Esophagus squamous epithelium (tissue), 4 donors: ENCODE measurements around the gene NCKAP5.

Experiments used
- POLR2A ChIP-seq, 4 donors: fragments of 450-650 bp; IDR thresholded peaks; one replicate each; pipeline ENCODE4 v1.6.1; 2017; ENCODE audit warnings: antibody characterized with exemption in 4 of 4, mild to moderate bottlenecking in 4 of 4, moderate library complexity in 3 of 4
- TF ChIP-seq, protein P1 (sequence below), 6 experiments: fragments of 450-650 bp in 4 of 6; fragments of 200-600 bp in 2 of 6; sonication (generic) in 2 of 6; IDR thresholded peaks; one replicate each; pipeline ENCODE4 v1.5.1; 2016 to 2019; ENCODE audit warnings: antibody characterized with exemption in 6 of 6, mild to moderate bottlenecking in 4 of 6, moderate library complexity in 4 of 6

DNA sequence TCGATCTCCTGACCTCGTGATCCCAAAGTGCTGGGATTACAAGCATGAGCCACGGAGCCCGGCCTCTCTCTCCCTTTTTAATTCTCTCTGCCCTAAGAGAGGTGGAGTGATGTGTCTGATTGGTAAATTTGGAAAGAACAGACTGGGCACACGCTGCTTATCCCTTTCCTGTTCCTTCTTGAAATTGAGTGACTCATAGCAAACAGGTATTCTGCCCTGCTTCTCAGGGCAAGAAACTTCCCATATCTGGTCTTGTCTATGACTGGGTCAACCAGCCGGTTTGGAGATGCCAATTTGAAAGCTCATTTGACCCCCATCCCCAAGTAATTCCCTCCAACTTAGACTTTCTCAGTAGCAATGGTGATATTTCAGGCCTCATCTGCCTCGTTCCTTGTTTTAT is 913.3 kb downstream of the NCKAP5 start:
- no peak for TF ChIP-seq POLR2A (IDR thresholded peaks at IDR 0.05)
- TF ChIP-seq, protein P1, sequence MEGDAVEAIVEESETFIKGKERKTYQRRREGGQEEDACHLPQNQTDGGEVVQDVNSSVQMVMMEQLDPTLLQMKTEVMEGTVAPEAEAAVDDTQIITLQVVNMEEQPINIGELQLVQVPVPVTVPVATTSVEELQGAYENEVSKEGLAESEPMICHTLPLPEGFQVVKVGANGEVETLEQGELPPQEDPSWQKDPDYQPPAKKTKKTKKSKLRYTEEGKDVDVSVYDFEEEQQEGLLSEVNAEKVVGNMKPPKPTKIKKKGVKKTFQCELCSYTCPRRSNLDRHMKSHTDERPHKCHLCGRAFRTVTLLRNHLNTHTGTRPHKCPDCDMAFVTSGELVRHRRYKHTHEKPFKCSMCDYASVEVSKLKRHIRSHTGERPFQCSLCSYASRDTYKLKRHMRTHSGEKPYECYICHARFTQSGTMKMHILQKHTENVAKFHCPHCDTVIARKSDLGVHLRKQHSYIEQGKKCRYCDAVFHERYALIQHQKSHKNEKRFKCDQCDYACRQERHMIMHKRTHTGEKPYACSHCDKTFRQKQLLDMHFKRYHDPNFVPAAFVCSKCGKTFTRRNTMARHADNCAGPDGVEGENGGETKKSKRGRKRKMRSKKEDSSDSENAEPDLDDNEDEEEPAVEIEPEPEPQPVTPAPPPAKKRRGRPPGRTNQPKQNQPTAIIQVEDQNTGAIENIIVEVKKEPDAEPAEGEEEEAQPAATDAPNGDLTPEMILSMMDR (IDR thresholded peaks at IDR 0.05): no peak
